ENCODE results near the gene MRC1. TPM values are rescaled to one million over a fixed set of nuclear protein-coding genes. Genes with fewer than 3 reads are reported as not detected.

The MRC1 gene
- total RNA-seq, 2 experiments from 2014 or later, result not detected

GRCh38 chr10:17836942-17837341, 27.8 kb downstream of the MRC1 start:
- H3K36me3 Mint-ChIP-seq (ENCODE audit: low read depth), result no peaks in the 10 kb centered on the region
- TF ChIP-seq CTCF (IDR thresholded peaks at IDR 0.05), result no peak
- no peaks in the 10 kb centered on the region for H3K9me3 Mint-ChIP-seq
- no peak for DNase-seq
- peaks cover 8% of the 10 kb centered on the region for H3K27me3 Mint-ChIP-seq
- no peaks in the 10 kb centered on the region for H3K4me1 Mint-ChIP-seq (ENCODE audit: low read depth)
- ChIA-PET CTCF (interaction anchor here (1.4 kb wide), 1 partner anchor 23 kb away, joined by 4 read pairs; no protein-coding TSS in a partner anchor), POLR2A (no interaction called here)
- H3K4me3 Mint-ChIP-seq, result no peak overlapping the region
- H3K27ac Mint-ChIP-seq, result no peak overlapping the region
- intact Hi-C loops (cut with micrococcal nuclease), result no loop called here
- ATAC-seq, result no peak

GRCh38 chr10:17838080-17838648, 29.0 kb downstream of the MRC1 start:
- H3K4me3 Mint-ChIP-seq, result no peak overlapping the region
- H3K9me3 Mint-ChIP-seq, result no peaks in the 10 kb centered on the region
- POLR2A ChIA-PET, result no interaction called here
- CTCF ChIA-PET, result interaction anchor here (1.4 to 1.5 kb wide), 2 partner anchors 10 to 25 kb away, joined by 4 read pairs; no protein-coding TSS in a partner anchor
- no peaks in the 10 kb centered on the region for H3K4me1 Mint-ChIP-seq (ENCODE audit: low read depth)
- DNase-seq, result no peak
- no peak for ATAC-seq
- TF ChIP-seq CTCF (IDR thresholded peaks at IDR 0.05), result no peak
- H3K36me3 Mint-ChIP-seq (ENCODE audit: low read depth), result no peaks in the 10 kb centered on the region
- peaks cover 8% of the 10 kb centered on the region for H3K27me3 Mint-ChIP-seq
- intact Hi-C loops (cut with micrococcal nuclease), result no loop called here
- no peak overlapping the region for H3K27ac Mint-ChIP-seq

GRCh38 chr10:17841050-17841449, 31.9 kb downstream of the MRC1 start:
- intact Hi-C loops (cut with micrococcal nuclease), result no loop called here
- no peak overlapping the region for H3K27ac Mint-ChIP-seq

GRCh38 chr10:17842641-17843040, 33.5 kb downstream of the MRC1 start:
- DNase-seq (no peak), ATAC-seq (no peak)
- intact Hi-C loops (cut with micrococcal nuclease), result no loop called here

More at GRCh38 chr10:17841050-17841449, 31.9 kb downstream of the MRC1 start:
- ChIA-PET POLR2A (interaction anchor here (0.6 kb wide), 1 partner anchor 232 kb away, joined by 3 read pairs; no protein-coding TSS in a partner anchor), CTCF (no interaction called here)
- H3K4me3 Mint-ChIP-seq, result no peak overlapping the region
- no peaks in the 10 kb centered on the region for H3K36me3 Mint-ChIP-seq (ENCODE audit: low read depth)
- no peaks in the 10 kb centered on the region for H3K4me1 Mint-ChIP-seq (ENCODE audit: low read depth)
- no peaks in the 10 kb centered on the region for H3K9me3 Mint-ChIP-seq
- TF ChIP-seq CTCF (IDR thresholded peaks at IDR 0.05), result no peak
- ATAC-seq (no peak), DNase-seq (no peak)
- peaks cover 11% of the 10 kb centered on the region for H3K27me3 Mint-ChIP-seq

More at GRCh38 chr10:17842641-17843040, 33.5 kb downstream of the MRC1 start:
- no peak for TF ChIP-seq CTCF (IDR thresholded peaks at IDR 0.05)
- Mint-ChIP-seq H3K36me3 (ENCODE audit: low read depth) (no peaks in the 10 kb centered on the region), H3K27ac (no peak overlapping the region), H3K27me3 (peaks cover 9% of the 10 kb centered on the region), H3K4me3 (no peak overlapping the region), H3K9me3 (no peaks in the 10 kb centered on the region), H3K4me1 (ENCODE audit: low read depth) (no peaks in the 10 kb centered on the region)
- ChIA-PET POLR2A (no interaction called here), CTCF (no interaction called here)

All from activated CD8-positive, alpha-beta T cell treated with anti-CD3 and anti-CD28 coated beads for 36 hours (primary cell).